ENCODE results near the gene VWA8. TPM values are rescaled to one million over a fixed set of nuclear protein-coding genes. Genes with fewer than 3 reads are reported as not detected.
"Not testable (repeated sequence)": the region's sequence is repeated elsewhere in the genome, so short reads cannot be mapped to it uniquely, and the experiment has no call there.

The VWA8 gene
- polyA plus RNA-seq, 3 donors, result 19.5 to 21.6 (median 20.2) TPM

DNA sequence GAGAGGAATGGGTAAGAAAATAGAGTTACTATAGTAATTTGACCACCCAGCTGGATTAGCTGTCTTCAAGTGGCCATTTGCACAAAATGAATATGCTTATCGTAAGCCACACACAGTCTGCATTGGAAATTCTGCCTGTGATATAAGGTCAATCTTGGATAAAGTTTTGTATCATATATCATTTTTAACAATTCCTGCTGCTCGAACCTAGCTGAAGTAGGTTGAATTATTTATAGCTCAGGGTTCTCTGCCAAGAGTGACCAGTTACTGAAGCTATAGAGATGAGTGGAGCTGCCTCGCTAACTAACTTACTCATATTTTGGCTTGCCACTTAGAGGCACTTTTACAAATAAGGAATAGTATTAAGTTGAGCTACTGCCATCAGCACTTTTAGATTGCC lies 282.7 kb downstream of the VWA8 start:
- no peak for DNase-seq (ENCODE audit: extremely low read depth in 1 of 11, low read depth in 9 of 11, low spot score in 4 of 11)

DNA sequence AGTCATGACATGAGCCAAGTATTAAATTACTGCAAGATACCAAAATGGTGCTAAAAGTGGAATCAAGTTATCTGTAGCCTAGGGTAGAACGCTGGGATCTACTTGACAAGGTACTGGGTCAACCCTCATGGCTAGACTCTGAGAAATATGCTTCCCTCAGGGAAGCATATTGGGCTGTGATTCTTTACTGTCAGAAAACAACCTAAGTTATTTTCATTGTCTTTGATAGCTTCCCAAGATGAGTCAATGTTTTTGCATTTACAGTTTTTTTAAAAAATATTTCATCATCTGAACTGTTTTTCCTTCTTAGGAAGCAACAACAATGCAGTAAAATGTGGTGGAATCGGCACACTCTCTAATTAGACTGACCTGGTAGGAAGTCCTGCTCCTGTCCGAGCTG lies 285.6 kb downstream of the VWA8 start:
- DNase-seq (ENCODE audit: extremely low read depth in 1 of 11, low read depth in 9 of 11, low spot score in 4 of 11), result no peak

DNA sequence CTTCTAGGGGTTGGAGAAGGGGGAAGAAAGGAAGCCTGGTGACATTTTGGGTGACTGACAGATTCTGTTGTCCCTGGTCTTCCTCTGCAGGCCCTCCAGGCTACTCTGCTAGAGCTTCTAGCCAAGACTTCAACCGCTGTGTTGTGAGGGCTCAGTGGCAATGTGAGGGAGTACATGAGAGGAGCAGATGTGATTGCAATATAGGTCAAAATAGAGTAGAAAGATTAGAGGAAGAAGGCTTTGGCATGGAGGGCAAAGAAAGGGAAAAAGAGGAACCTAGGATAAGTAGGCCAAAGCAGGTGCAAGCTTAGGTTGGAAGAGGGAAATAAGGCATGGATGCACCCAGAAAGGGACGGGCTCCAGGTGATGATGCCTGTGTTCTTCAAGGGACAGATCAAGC lies 286.7 kb downstream of the VWA8 start:
- no peak for DNase-seq (ENCODE audit: extremely low read depth in 1 of 11, low read depth in 9 of 11, low spot score in 4 of 11)

DNA sequence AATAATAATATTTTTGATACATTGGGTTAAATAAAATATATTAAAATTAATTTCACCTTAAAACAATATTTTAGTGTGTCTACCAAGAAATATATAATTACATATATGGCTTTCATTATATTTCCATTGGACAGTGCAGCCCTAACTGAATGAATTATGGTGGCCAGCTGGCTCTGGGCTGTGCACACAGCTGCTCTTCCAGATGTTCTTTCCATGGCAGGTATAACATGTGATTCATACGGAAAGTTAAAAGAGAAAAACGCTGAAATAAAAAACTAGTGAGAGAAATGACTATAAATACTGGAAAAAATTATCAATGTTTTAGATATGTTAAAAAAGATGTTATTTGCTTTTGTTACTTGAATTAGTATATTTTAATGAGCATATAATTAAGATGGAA lies 287.3 kb downstream of the VWA8 start:
- no peak for DNase-seq (ENCODE audit: extremely low read depth in 1 of 11, low read depth in 9 of 11, low spot score in 4 of 11)

DNA sequence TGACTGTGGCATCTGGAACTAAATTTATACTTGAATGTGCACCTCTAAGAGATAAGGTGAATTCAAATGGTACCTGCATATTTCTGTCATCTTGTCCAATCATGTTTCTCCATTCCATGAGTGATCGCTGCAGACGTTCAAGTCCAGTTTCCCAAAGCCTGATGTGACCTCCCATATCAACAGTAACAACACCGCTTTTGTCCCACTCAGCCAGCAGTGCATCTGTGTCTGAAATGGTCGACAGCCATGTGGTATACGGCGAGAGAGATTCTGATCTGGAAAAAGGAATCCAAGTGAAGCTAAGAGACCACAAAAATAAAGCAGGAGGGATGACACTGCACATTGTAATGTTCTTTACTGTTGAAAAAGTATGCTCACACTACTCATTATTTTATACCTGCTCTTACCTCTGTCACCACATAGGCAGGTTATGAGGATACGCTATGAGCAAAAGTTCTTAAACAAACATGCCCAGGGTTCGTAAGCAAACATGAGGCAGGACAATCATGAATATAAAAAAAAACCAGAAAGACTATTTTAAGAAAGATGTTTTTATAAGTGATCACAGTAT lies 290.0 kb downstream of the VWA8 start:
- DNase-seq (ENCODE audit: extremely low read depth in 1 of 11, low read depth in 9 of 11, low spot score in 4 of 11), result no peak

DNA sequence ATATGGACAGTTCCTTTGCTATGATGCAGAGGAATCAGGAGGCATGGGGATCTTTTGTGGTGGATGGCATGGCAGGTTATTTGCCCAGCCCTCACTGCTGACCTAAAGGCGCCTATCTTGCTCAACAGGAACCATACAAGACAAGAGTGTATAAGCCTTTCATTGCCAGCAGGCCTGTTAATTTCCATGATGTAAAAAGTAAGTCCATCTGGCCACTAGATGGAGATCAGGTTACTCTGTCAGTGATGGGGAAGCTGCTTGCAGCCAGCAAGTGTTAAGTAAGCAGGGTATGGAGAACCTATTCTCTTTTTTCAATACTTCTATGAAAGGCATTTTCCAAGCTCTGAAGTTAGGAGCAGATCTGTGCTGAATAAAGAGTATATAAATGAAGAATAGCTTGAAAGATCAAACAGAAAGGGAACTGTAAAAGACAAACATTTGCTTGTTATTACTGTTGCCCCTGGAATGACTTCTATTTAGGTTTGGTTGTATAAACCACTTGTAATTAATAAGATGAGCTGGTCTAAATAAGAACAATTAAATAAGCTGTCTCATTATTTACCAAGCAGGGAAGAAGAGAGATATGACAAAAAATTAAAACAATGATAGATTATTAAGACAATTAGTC lies 292.7 kb downstream of the VWA8 start:
- peak; percentile 67 to 86 (median 78) for DNase-seq (ENCODE audit: extremely low read depth in 1 of 11, low read depth in 9 of 11, low spot score in 4 of 11)

DNA sequence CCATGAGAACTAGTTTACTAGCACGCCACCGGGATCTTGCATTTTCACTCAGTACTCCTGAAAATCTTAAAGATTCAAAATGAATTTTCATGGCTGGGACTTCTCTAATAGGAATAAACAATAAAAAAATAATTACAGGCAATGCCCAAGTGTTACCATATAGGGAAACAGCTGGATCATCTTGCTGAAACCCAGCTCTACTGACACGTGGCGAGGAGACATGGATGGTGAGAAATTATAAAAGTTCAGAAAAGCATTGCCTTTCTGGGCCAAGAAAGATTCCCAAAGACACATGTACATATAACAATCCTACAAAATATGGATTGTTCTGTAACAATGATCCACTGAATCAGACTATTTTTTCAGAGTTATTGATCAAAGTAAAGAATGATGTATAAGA lies 294.3 kb downstream of the VWA8 start:
- no peak for DNase-seq (ENCODE audit: extremely low read depth in 1 of 11, low read depth in 9 of 11, low spot score in 4 of 11)

DNA sequence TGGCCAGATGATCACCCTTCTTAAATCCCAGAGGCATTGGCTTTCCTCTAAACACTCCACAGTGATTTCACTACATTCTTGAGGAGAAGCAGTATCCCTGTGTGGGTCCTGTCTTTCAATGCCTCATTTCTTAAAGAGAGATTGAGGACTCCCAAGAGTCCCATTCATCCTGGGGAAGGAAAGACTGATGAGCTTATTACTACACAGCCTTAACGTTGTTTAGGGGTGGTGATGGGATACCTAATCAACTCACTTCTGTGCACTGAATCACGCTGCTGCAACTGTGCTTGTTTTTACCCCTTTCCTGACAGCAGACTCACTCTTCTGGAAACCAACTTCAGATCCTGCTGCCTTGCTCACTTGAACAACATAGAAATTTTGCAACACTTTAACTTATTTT lies 300.5 kb downstream of the VWA8 start:
- no peak for DNase-seq (ENCODE audit: extremely low read depth in 1 of 11, low read depth in 9 of 11, low spot score in 4 of 11)

DNA sequence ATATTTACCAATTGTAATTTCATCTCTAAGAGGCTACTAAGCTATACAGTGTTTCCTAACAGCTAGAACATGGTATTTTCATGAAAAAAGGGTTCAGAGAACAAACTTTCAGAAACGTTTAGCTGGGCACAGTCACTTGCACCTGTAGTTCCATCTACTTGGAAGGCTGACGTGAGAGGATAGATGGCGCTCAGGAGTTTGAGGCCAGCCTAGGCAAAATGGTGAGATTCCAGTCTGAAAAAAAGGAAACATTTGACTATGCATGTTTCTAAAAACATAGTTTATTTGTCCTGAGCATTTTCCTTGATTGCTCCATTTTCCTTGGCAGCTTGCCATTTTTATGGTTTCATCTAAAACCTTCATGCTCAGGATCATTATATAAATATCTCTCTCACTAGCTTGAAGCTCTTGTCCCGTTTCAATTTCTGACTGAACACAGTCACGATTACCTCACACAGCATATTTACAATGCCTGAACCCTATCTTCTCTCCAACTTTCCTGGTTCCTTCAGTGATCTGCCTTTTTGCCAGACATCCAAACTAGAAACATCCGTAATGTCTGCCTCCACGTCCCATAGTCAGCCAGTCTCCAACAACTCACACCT lies 302.8 kb downstream of the VWA8 start:
- no peak for DNase-seq (ENCODE audit: extremely low read depth in 1 of 11, low read depth in 9 of 11, low spot score in 4 of 11)

DNA sequence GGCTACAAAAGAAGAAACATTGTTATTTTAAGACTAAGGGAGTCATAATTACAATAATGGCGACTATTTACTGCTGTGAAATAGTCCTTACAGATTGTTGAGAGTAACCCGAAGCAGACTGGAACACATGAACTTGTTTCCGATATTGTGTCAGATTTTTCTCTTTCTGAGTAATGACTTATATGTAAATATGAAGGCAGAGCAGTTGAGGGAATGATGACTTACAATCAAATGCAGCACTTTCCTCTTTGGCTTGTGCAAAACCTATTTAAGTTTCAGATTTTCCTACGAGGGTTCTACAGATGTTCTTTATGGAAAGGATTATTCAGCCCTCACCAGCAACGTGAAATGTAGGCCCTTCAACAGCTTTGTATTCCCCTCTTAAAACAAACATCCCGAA lies 304.9 kb downstream of the VWA8 start:
- DNase-seq (ENCODE audit: extremely low read depth in 1 of 11, low read depth in 9 of 11, low spot score in 4 of 11), result no peak

DNA sequence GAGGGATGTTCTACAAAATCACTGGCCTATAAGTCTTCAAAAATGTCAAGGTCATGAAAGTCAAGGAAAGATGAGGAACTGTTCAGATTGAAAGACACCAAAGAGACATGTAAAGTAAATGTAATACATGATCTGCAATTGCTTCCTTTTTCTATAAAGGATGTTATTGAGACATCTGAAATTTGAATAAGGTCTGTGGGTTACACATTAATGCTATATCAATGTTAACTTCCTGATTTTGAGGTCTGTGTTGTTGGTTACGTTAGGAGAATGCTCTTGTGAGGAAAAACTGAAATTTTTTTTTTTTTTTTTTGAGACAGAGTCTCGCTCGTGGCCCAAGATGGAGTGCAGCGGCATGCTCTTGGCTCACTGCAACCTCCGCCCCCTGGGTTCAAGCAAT lies 306.1 kb downstream of the VWA8 start:
- DNase-seq (ENCODE audit: extremely low read depth in 1 of 11, low read depth in 9 of 11, low spot score in 4 of 11), result no peak

DNA sequence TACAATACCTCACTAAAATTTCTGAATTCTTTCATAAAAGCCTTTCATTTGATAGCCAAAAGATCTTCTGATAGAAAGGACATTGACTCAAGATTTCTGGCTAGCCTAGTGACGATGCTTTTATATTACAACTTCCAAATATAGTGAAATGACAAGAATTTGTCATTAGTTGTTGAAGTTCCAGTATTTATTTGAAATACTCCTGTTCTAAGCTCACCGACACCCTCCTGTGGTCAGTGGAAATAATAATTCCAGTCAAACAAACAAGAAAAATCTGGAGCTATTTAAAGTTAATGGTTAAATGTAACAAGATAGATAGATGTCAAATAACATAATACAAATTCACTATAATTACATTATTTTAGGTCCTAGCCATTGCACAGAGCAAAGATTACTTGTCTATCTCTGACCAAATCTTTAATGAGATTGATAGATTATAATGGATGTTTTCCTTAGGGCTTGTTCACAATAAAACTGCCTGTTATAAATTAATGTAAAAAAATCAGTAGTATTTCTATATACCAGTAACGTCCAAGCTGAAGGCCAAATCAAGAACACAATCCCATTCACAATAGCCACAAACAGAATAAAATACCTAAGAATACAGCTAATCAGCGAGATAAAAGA lies 308.1 kb downstream of the VWA8 start:
- peak in 5 of 11 donors; percentile 33 to 46 (median 39) for DNase-seq (ENCODE audit: extremely low read depth in 1 of 11, low read depth in 9 of 11, low spot score in 4 of 11)

DNA sequence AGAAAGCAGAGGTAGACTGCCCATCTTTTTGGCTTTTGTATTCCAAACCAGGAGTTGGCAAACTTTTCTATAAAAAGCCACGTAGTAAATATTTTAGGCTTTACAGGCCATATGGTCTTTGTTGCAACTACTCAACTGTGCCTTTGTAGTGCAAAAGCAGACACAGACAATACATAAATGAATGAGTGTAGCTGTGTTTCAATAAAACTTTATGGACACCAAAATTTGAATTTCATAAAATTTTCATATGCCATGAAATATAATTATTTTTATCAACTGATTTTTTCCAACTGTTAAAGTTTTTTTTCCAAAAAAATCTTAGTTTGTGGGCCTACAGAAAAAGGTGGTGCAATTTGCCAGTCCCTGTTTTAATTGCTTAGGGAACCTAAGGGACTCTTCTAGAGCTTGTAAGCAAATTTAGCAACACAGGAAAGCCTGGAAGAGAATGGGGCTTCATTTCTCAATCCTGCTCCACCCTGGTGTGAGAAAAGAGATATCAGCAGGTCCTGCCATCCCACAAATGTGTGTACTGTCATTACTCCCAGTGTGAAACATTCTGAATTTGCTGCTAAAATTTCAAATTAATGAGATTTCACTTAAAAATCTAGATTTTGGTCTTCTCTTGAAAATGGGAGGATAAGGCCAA lies 309.4 kb downstream of the VWA8 start:
- no peak for DNase-seq (ENCODE audit: extremely low read depth in 1 of 11, low read depth in 9 of 11, low spot score in 4 of 11)

DNA sequence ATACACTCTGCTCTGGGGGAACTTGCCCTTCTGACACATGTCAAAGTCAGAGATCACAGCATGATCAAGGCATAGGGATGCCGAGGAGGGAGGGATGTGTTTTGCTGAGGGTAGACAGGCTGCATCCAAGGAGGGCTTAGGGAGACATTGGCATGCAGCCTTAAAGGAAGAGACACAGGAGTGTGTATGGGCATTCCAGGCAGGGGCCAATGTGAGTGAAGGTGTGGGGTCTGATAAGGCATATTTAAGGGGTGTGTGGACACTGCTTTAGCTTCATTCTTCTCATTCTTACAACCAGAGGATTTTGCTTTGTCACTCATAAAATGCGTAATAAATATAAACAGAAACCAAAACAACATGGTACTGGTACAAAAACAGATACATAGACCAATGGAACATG lies 310.2 kb downstream of the VWA8 start:
- no peak for DNase-seq (ENCODE audit: extremely low read depth in 1 of 11, low read depth in 9 of 11, low spot score in 4 of 11)

DNA sequence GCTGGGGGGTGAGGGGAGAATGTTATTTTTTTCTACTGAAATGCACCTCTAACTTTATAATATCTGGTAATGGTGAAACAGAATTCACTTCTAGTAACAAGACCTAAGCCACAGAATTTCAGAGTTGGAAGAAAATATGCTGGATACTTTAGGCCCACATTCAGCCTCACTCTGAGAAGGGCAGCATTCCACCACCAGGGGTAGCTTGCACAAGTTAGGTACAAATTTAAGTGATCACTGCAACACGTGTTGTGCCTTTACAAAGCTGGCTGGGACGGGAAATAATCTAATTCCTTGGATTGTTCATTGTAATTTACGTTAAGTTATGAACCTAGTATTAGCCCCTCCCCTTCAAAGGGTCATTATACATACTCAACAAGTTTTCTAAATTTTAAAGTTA lies 311.2 kb downstream of the VWA8 start:
- DNase-seq (ENCODE audit: extremely low read depth in 1 of 11, low read depth in 9 of 11, low spot score in 4 of 11), result no peak

DNA sequence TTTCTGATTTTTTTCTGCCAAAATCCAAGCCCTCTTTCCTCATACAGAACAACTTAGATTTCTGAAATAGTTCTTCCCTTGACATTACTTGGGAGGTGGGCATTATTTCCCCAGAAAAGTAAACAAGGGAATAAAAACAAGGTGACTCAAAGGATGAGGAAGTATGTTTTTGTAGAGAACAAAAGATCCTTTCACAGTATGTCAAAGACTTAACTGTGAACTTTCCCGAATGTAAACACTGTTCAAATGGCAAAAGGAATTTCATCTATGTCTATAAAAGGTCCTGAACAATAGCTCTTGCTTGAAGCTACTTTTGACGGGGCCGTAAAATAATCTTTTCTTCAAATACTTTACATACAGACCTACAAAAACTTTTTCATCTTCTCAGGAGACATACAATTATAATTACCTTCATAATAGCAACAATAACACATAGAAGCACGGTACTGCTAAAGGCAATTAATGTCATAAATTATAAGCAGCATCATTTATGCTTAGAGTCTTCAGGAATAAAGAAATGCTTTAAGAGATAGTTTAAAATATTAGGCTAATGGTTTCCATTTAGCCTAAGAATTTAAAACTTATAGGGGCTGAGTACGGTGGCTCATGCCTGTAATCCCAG lies 312.5 kb downstream of the VWA8 start:
- DNase-seq (ENCODE audit: extremely low read depth in 1 of 11, low read depth in 9 of 11, low spot score in 4 of 11), result no peak

DNA sequence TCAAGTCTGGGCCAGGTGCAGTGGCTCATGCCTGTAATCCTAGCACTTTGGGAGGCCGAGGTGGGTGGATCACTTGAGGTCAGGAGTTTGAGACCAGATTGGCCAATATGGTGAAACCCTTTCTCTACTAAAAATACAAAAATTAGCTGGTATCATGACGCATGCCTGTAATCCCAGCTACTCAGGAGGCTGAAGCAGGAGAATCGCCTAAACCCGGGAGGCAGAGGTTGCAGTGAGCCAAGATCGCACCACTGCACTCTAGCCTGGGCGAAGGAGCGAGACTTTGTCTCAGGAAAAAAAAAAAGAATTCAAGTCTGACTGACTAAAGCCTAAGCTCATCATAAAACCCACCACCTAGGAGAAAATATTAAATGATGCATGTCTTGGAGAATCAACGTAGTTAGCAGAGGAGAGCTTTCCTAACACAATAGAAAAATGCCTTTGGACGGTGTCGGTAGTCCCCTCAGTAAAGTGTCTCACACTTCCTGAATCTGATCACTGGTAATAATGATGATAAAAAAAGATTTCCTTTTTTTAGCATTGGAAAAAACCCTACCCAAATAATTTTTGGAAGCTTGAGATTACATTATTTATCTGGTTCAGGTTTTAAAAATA lies 313.1 kb downstream of the VWA8 start:
- not testable (repeated sequence) for DNase-seq (ENCODE audit: extremely low read depth in 1 of 11, low read depth in 9 of 11, low spot score in 4 of 11)

DNA sequence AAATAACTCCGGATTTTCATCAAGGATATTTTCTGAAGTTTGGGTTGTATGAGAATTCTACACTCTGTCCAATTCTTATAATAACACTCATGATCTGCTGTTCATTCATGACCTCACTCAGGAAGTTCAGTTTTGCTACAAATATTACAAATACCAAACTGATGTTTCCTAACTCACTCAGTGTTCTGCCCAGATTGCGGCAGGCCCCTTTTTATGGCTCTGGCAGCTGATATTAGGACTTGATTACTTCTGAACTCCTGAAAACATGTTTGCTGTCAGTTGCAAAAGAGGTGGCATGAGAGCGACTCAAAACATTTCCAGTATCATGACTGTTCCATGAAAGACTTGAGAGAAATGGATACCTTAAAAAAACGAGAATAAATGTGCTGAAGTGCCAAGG lies 315.6 kb downstream of the VWA8 start:
- no peak for DNase-seq (ENCODE audit: extremely low read depth in 1 of 11, low read depth in 9 of 11, low spot score in 4 of 11)

DNA sequence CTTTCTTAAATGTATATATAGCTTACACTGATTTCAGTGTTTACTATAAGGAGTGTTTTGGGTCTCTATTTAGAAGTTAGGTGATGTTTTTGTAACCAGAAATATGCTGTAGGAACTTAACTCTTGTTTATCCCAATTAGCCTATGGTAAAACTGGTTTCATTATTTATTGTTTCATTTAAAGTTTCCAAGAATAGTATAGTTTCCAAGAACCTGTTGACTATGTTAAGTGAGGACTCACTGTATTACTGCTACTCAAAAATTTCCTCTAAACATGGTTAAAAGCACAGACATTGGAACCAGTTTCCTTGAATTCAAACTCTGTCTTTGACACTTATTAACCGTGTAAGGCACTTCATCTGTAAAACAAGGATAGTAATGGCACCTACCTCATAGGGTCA lies 316.2 kb downstream of the VWA8 start:
- no peak for DNase-seq (ENCODE audit: extremely low read depth in 1 of 11, low read depth in 9 of 11, low spot score in 4 of 11)

All from renal cortex interstitium (tissue), 11 donors.